Astrocyte of the cerebellum (primary cell): ENCODE measurements around the gene ZNF254.
"Not testable (repeated sequence)": the region's sequence is repeated elsewhere in the genome, so short reads cannot be mapped to it uniquely, and the experiment has no call there.

Source experiments
- DNase-seq: peaks from one replicate; pipeline ENCODE4 v3.0.0-alpha.2; 2011; ENCODE audit warnings: low read depth
- H3K4me3 ChIP-seq: 2 replicates; pipeline ENCODE4 v1.5.1; 2011; ENCODE audit warnings: mild to moderate bottlenecking, low read depth, low read length, moderate library complexity
- CTCF ChIP-seq: IDR thresholded peaks from 2 replicates; pipeline ENCODE4 v1.5.1; 2012; ENCODE audit warnings: low read length, low read depth, moderate library complexity, mild to moderate bottlenecking; ENCODE audit errors: missing control alignments
- in situ Hi-C: cut with HindIII; loops from 2 replicates; pipeline ENCODE4 v1.10.0; 2017; ENCODE audit warnings: low sequenced_read_pairs

Gene ZNF254

GRCh38 chr19:24069905-24070657 is 16.9 kb upstream of the ZNF254 start:
- no peak for TF ChIP-seq CTCF
- in situ Hi-C loops = no loop called here
- DNase-seq = no peak

GRCh38 chr19:24071078-24071477 is 15.9 kb upstream of the ZNF254 start:
- in situ Hi-C loops = no loop called here
- no peak overlapping the region for H3K4me3 ChIP-seq
- DNase-seq = no peak
- no peak for TF ChIP-seq CTCF

More at GRCh38 chr19:24069905-24070657, 16.9 kb upstream of the ZNF254 start:
- H3K4me3 ChIP-seq = no peak overlapping the region

- in situ Hi-C loops = no loop called here
- TF ChIP-seq CTCF = no peak
- no peak overlapping the region for H3K4me3 ChIP-seq
- DNase-seq = no peak
These were observed 14.3 kb upstream of the ZNF254 start for GRCh38 chr19:24072720-24073119.

GRCh38 chr19:24073807-24074206 is 13.2 kb upstream of the ZNF254 start:
- H3K4me3 ChIP-seq = no peak overlapping the region
- in situ Hi-C loops = no loop called here
- TF ChIP-seq CTCF = no peak
- DNase-seq = no peak

GRCh38 chr19:24074720-24075454 is 12.1 kb upstream of the ZNF254 start:
- TF ChIP-seq CTCF = no peak
- no peak overlapping the region for H3K4me3 ChIP-seq
- DNase-seq = no peak
- in situ Hi-C loops = no loop called here

- in situ Hi-C loops, H3K4me3 ChIP-seq, DNase-seq: not testable (repeated sequence)
These were observed 11.5 kb upstream of the ZNF254 start for GRCh38 chr19:24075530-24075929.

GRCh38 chr19:24078680-24079079 is 8.3 kb upstream of the ZNF254 start:
- in situ Hi-C loops = no loop called here
- no peak overlapping the region for H3K4me3 ChIP-seq
- DNase-seq = no peak
- no peak for TF ChIP-seq CTCF
